Amygdala (tissue), 56 donors: Measurements from ENCODE around the gene ZMIZ1.
A peak's percentile ranks its signal among the peaks of the same experiment; 100 is the strongest.

Source experiments
- DNase-seq, 56 donors: peaks; one replicate each; lab custom pipeline; 2025; lab: John Stamatoyannopoulos, UW

The ZMIZ1 gene

GRCh38 chr10:79061441-79062315, 7.1 kb upstream of the ZMIZ1 start:
- peak in 15 of 56 donors; percentile 15 to 64 (median 45) for DNase-seq

GRCh38 chr10:79063071-79063491, 5.7 kb upstream of the ZMIZ1 start:
- DNase-seq, result no peak

GRCh38 chr10:79063661-79064492, 4.9 kb upstream of the ZMIZ1 start:
- no peak for DNase-seq

GRCh38 chr10:79065091-79065551, 3.6 kb upstream of the ZMIZ1 start:
- DNase-seq, result no peak

- no peak for DNase-seq
Observed at GRCh38 chr10:79065853-79066252, 2.9 kb upstream of the ZMIZ1 start.

GRCh38 chr10:79066411-79067240, 2.1 kb upstream of the ZMIZ1 start:
- DNase-seq, result peak in 7 of 56 donors; percentile 27 to 54 (median 41)

GRCh38 chr10:79067241-79068202, 1.2 kb upstream of the ZMIZ1 start:
- DNase-seq, result peak in 53 of 56 donors; percentile 38 to 87 (median 76)

GRCh38 chr10:79068203-79068561, 584 bp upstream of the ZMIZ1 start:
- DNase-seq, result peak in 3 of 56 donors; percentile 41 to 55 (median 53)

GRCh38 chr10:79069325-79070080, 737 bp downstream of the ZMIZ1 start:
- DNase-seq, result peak in 16 of 56 donors; percentile 27 to 64 (median 38)

GRCh38 chr10:79070081-79070605, 1.4 kb downstream of the ZMIZ1 start:
- peak in 22 of 56 donors; percentile 29 to 76 (median 55) for DNase-seq

GRCh38 chr10:79070606-79071395, 2.0 kb downstream of the ZMIZ1 start:
- DNase-seq, result peak in 54 of 56 donors; percentile 54 to 94 (median 83)

GRCh38 chr10:79071396-79071923, 2.7 kb downstream of the ZMIZ1 start:
- DNase-seq, result no peak

GRCh38 chr10:79072041-79072441, 3.3 kb downstream of the ZMIZ1 start:
- DNase-seq, result peak in 12 of 56 donors; percentile 13 to 41 (median 28)

- DNase-seq, result no peak
Observed at GRCh38 chr10:79072994-79073645, 4.4 kb downstream of the ZMIZ1 start.

GRCh38 chr10:79073784-79074432, 5.1 kb downstream of the ZMIZ1 start:
- DNase-seq, result peak in 2 of 56 donors; percentile 18 to 33

- DNase-seq, result no peak
Observed at GRCh38 chr10:79074732-79075131, 6.0 kb downstream of the ZMIZ1 start.
